SK-N-SH treated with all-trans-retinoic acid at 6 μM for 48 hours (cell line): ENCODE results near the gene HSPG2.

Source experiments
- ATAC-seq: fragments of 200-7000 bp; cut with Tn5 transposase; 3 replicates; pipeline ENCODE4 v1.9.1; 2020; ENCODE audit warnings: mild to moderate bottlenecking, moderate library complexity
- BACH2 ChIP-seq: fragments of 250-450 bp; sonication (Bioruptor Pico); IDR thresholded peaks from 2 replicates; pipeline ENCODE4 v1.9.0; 2021; ENCODE audit warnings: mild to moderate bottlenecking, borderline replicate concordance
- CREB5 ChIP-seq: fragments of 250-450 bp; sonication (Bioruptor Pico); IDR thresholded peaks from 2 replicates; pipeline ENCODE4 v1.5.1; 2020; ENCODE audit warnings: low read depth, mild to moderate bottlenecking, moderate library complexity
- CSRNP3 ChIP-seq: fragments of 250-450 bp; sonication (Bioruptor Pico); IDR thresholded peaks from 2 replicates; pipeline ENCODE4 v1.5.1; 2021; ENCODE audit warnings: mild to moderate bottlenecking, moderate library complexity
- ESRRG ChIP-seq: fragments of 250-450 bp; sonication (Bioruptor Pico); IDR thresholded peaks from 2 replicates; pipeline ENCODE4 v1.6.1; 2021; ENCODE audit warnings: mild to moderate bottlenecking
- GLIS3 ChIP-seq: fragments of 250-450 bp; sonication (Bioruptor Pico); IDR thresholded peaks from 2 replicates; pipeline ENCODE4 v1.5.0; 2020; ENCODE audit warnings: mild to moderate bottlenecking, moderate library complexity
- ISL1 ChIP-seq: fragments of 250-450 bp; sonication (Bioruptor Pico); IDR thresholded peaks from 2 replicates; pipeline ENCODE4 v2.1.2; 2022; ENCODE audit warnings: mild to moderate bottlenecking, moderate library complexity
- OSR1 ChIP-seq: fragments of 250-450 bp; sonication (Bioruptor Pico); IDR thresholded peaks from 2 replicates; pipeline ENCODE4 v1.8.0; 2022; ENCODE audit warnings: moderate library complexity, mild to moderate bottlenecking, inconsistent platforms
- PATZ1 ChIP-seq: fragments of 250-450 bp; sonication (Bioruptor Pico); IDR thresholded peaks from 2 replicates; pipeline ENCODE4 v1.8.0; 2020; ENCODE audit warnings: mild to moderate bottlenecking, moderate library complexity, borderline replicate concordance
- POU6F1 ChIP-seq: fragments of 250-450 bp; sonication (Bioruptor Pico); IDR thresholded peaks from 2 replicates; pipeline ENCODE4 v1.8.0; 2021; ENCODE audit warnings: low read depth, mild to moderate bottlenecking, moderate library complexity, borderline replicate concordance
- RARB ChIP-seq: fragments of 250-450 bp; sonication (Bioruptor Pico); IDR thresholded peaks from 2 replicates; pipeline ENCODE4 v1.8.0; 2021; ENCODE audit warnings: mild to moderate bottlenecking, moderate library complexity
- SNAI2 ChIP-seq: fragments of 250-450 bp; sonication (Bioruptor Pico); IDR thresholded peaks from 2 replicates; pipeline ENCODE4 v1.5.0; 2020; ENCODE audit warnings: mild to moderate bottlenecking, moderate library complexity
- TCF4 ChIP-seq: fragments of 250-450 bp; sonication (Bioruptor Pico); IDR thresholded peaks from 2 replicates; pipeline ENCODE4 v1.8.0; 2021; ENCODE audit warnings: mild to moderate bottlenecking, moderate library complexity, borderline replicate concordance
- TSHZ2 ChIP-seq: fragments of 250-450 bp; sonication (Bioruptor Pico); IDR thresholded peaks from 2 replicates; pipeline ENCODE4 v1.5.0; 2020; ENCODE audit warnings: mild to moderate bottlenecking, moderate library complexity
- ZC3H10 ChIP-seq: fragments of 250-450 bp; sonication (Bioruptor Pico); IDR thresholded peaks from 2 replicates; pipeline ENCODE4 v1.5.1; 2021; ENCODE audit warnings: mild to moderate bottlenecking, moderate library complexity
- ZFP30 ChIP-seq: fragments of 450-650 bp; formaldehyde crosslinking; IDR thresholded peaks from 2 replicates; pipeline ENCODE4 v1.5.0; 2022; ENCODE audit warnings: mild to moderate bottlenecking, moderate library complexity
- ZNF565 ChIP-seq: fragments of 450-650 bp; formaldehyde crosslinking; conservative IDR thresholded peaks from 2 replicates; pipeline ENCODE4 v1.5.0; 2020; ENCODE audit warnings: low read depth, mild to moderate bottlenecking, moderate library complexity
- ZNF8 ChIP-seq: fragments of 450-650 bp; formaldehyde crosslinking; IDR thresholded peaks from 2 replicates; pipeline ENCODE4 v1.5.0; 2020; ENCODE audit warnings: mild to moderate bottlenecking, moderate library complexity

HSPG2 gene

GRCh38 chr1:21843996-21844395, 93.1 kb downstream of the HSPG2 start (continued):
- TF ChIP-seq PATZ1 (CRISPR knock-in tag) (no peak), ZFP30 (CRISPR knock-in tag) (no peak), ESRRG (CRISPR knock-in tag) (no peak), ZC3H10 (CRISPR knock-in tag) (no peak), ZNF8 (CRISPR knock-in tag) (no peak), BACH2 (CRISPR knock-in tag) (no peak)

GRCh38 chr1:21843208-21843607, 93.9 kb downstream of the HSPG2 start:
- no peak for TF ChIP-seq ESRRG (CRISPR knock-in tag)
- TF ChIP-seq GLIS3 (CRISPR knock-in tag), result no peak
- TF ChIP-seq CREB5 (CRISPR knock-in tag), result no peak
- no peak for TF ChIP-seq RARB (CRISPR knock-in tag)
- no peak for TF ChIP-seq ZNF565 (CRISPR knock-in tag)
- TF ChIP-seq BACH2 (CRISPR knock-in tag), result no peak
- no peak for TF ChIP-seq OSR1
- no peak for TF ChIP-seq ZNF8 (CRISPR knock-in tag)
- TF ChIP-seq ZC3H10 (CRISPR knock-in tag), result no peak
- TF ChIP-seq PATZ1 (CRISPR knock-in tag), result no peak
- TF ChIP-seq TSHZ2 (CRISPR knock-in tag), result no peak
- no peak for TF ChIP-seq SNAI2 (CRISPR knock-in tag)
- no peak for TF ChIP-seq ISL1
- no peak for TF ChIP-seq ZFP30 (CRISPR knock-in tag)

GRCh38 chr1:21842606-21843162, 94.4 kb downstream of the HSPG2 start:
- no peak for TF ChIP-seq CREB5 (CRISPR knock-in tag)
- no peak for ATAC-seq

More at GRCh38 chr1:21843208-21843607, 93.9 kb downstream of the HSPG2 start:
- ATAC-seq, result no peak

GRCh38 chr1:21841852-21842466, 95.2 kb downstream of the HSPG2 start:
- TF ChIP-seq CSRNP3, result no peak
- no peak for TF ChIP-seq POU6F1 (CRISPR knock-in tag)
- TF ChIP-seq TCF4 (CRISPR knock-in tag), result no peak
- no peak for TF ChIP-seq ZFP30 (CRISPR knock-in tag)
- no peak for ATAC-seq
